Gastroesophageal sphincter (tissue), 3 donors: ENCODE measurements around the gene OSCAR.

Experiments
- CTCF ChIP-seq, 4 experiments: fragments of 200-600 bp in 2 of 4; fragments of 450-650 bp in 2 of 4; sonication (generic) in 1 of 4; IDR thresholded peaks; one replicate each; pipeline ENCODE4 v1.5.1; 2017 to 2019; ENCODE audit warnings: antibody characterized with exemption in 4 of 4, mild to moderate bottlenecking in 2 of 4, moderate library complexity in 2 of 4
- EP300 ChIP-seq: sonication (generic); formaldehyde crosslinking; IDR thresholded peaks from one replicate; pipeline ENCODE4 v1.6.1; 2017; ENCODE audit warnings: antibody characterized with exemption, mild to moderate bottlenecking
- POLR2A ChIP-seq, 2 donors: fragments of 450-650 bp; IDR thresholded peaks; one replicate each; pipeline ENCODE4 v1.6.1; 2017; ENCODE audit warnings: antibody characterized with exemption in 2 of 2, mild to moderate bottlenecking in 2 of 2, moderate library complexity in 1 of 2

- TF ChIP-seq CTCF (IDR thresholded peaks at IDR 0.05) (peak in 1 of 4 experiments; percentile 15), EP300 (no peak), POLR2A (IDR thresholded peaks at IDR 0.05) (peak; percentile 50 to 55)
These were observed 14.8 kb upstream of the OSCAR start, which contains the start of the genes PRPF31 and TFPT for GRCh38 chr19:54115109-54116063.
